OCI-LY7 (cell line): ENCODE measurements around the gene FEZF2. TPM values are rescaled to one million over a fixed set of nuclear protein-coding genes. Genes with fewer than 3 reads are reported as not detected.

Experiments
- BruUV-seq: library from RNA; stranded (reverse); fragments of 400-500 nt; replicated peaks from 2 replicates; lab custom pipeline; 2021; lab: Mats Ljungman, UMichigan
- CTCF ChIA-PET: fragments of 300-600 bp; sonication (Branson Sonifier 250); formaldehyde crosslinking; loops from one replicate; lab custom pipeline; 2022; ENCODE audit warnings: antibody characterized with exemption; ENCODE audit not compliant: unreplicated experiment; lab: Charles Lee
- POLR2A ChIA-PET: fragments of 300-600 bp; sonication (Branson Sonifier 250); formaldehyde crosslinking; loops from one replicate; lab custom pipeline; 2022; ENCODE audit warnings: antibody characterized with exemption; lab: Charles Lee
- DNase-seq: peaks from one replicate; pipeline ENCODE4 v3.0.0-alpha.2; 2015; ENCODE audit warnings: low spot score
- H2AFZ ChIP-seq: fragments of 200-600 bp; sonication (generic), shearing (Covaris generic); 2 replicates; pipeline ENCODE4 v1.6.1; 2014; ENCODE audit warnings: mild to moderate bottlenecking, antibody characterized with exemption, low read length, moderate library complexity
- H3K27ac ChIP-seq: fragments of 200-600 bp; sonication (generic); 2 replicates; pipeline ENCODE4 v1.5.1; 2014; ENCODE audit warnings: mixed run types, low read depth, mild to moderate bottlenecking, moderate library complexity, low read length, inconsistent platforms; ENCODE audit not compliant: poor library complexity, severe bottlenecking
- H3K36me3 ChIP-seq: fragments of 200-600 bp; sonication (generic); 2 replicates; pipeline ENCODE4 v1.6.1; 2014; ENCODE audit warnings: mild to moderate bottlenecking, antibody characterized with exemption, low read length, moderate library complexity, mixed read lengths; ENCODE audit not compliant: insufficient read depth
- H3K4me1 ChIP-seq: fragments of 200-600 bp; sonication (generic); 2 replicates; pipeline ENCODE4 v1.5.1; 2014; ENCODE audit warnings: mild to moderate bottlenecking, low read length; ENCODE audit not compliant: insufficient read depth, poor library complexity, severe bottlenecking
- H3K4me2 ChIP-seq: fragments of 200-600 bp; sonication (generic); 2 replicates; pipeline ENCODE4 v1.6.1; 2014; ENCODE audit warnings: mild to moderate bottlenecking, low read length
- H3K4me3 ChIP-seq: fragments of 200-600 bp; sonication (generic); 2 replicates; pipeline ENCODE4 v1.5.1; 2014; ENCODE audit warnings: mild to moderate bottlenecking, low read depth, low read length; ENCODE audit not compliant: poor library complexity, severe bottlenecking
- H3K79me2 ChIP-seq: fragments of 200-600 bp; sonication (generic); 2 replicates; pipeline ENCODE4 v1.6.1; 2016; ENCODE audit warnings: low read depth, mild to moderate bottlenecking, low read length, moderate library complexity, mixed read lengths; ENCODE audit not compliant: insufficient read depth
- H3K9me2 ChIP-seq: fragments of 200-600 bp; sonication (generic); 2 replicates; pipeline ENCODE4 v1.6.1; 2016; ENCODE audit warnings: mild to moderate bottlenecking, low read length, mixed read lengths; ENCODE audit not compliant: insufficient read depth
- H3K9me3 ChIP-seq: fragments of 200-600 bp; sonication (generic); 2 replicates; pipeline ENCODE4 v1.6.1; 2014; ENCODE audit warnings: mild to moderate bottlenecking, mixed run types, low read length, mixed read lengths
- H4K20me1 ChIP-seq: fragments of 200-600 bp; sonication (generic); 2 replicates; pipeline ENCODE4 v1.6.1; 2014; ENCODE audit warnings: mild to moderate bottlenecking, antibody characterized with exemption, low read length, moderate library complexity, mixed read lengths; ENCODE audit not compliant: insufficient read depth
- CTCF ChIP-seq: fragments of 200-600 bp; sonication (generic); conservative IDR thresholded peaks from 2 replicates; pipeline ENCODE4 v1.5.1; 2014; ENCODE audit warnings: mild to moderate bottlenecking, antibody characterized with exemption, low read length, moderate library complexity, mixed read lengths
- EZH2phosphoT487 ChIP-seq: fragments of 200-600 bp; sonication (generic); IDR thresholded peaks from 2 replicates; pipeline ENCODE4 v1.6.1; 2018; ENCODE audit warnings: low read depth, borderline replicate concordance, mild to moderate bottlenecking, mixed run types, antibody characterized with exemption, low read length, moderate library complexity, mixed read lengths
- intact Hi-C: fragments of 100-400 bp; cut with micrococcal nuclease; formaldehyde crosslinking; loops from one replicate; pipeline ENCODE4 v1.10.0; 2022; ENCODE audit not compliant: unreplicated experiment
- total RNA-seq, 2 experiments: library from RNA; depleted of rRNA in 1 of 2; stranded (reverse); fragments of >200 nt in 1 of 2; shearing (Covaris generic) in 1 of 2; gene quantifications; 2 replicates each; pipeline ENCODE4 v1.2.3, GENCODE V29; 2014 to 2022

FEZF2 gene
- total RNA-seq, 2 experiments from 2014 or later = not detected

- no peak overlapping the region for H3K4me2 ChIP-seq
- TF ChIP-seq CTCF = no peak
- TF ChIP-seq EZH2phosphoT487 = no peak
- H3K79me2 ChIP-seq = no peaks in the 10 kb centered on the region
- no peak for DNase-seq
- POLR2A ChIA-PET = interaction anchor here (0.7 kb wide), 1 partner anchor 506 kb away, joined by 7 read pairs; no protein-coding TSS in a partner anchor
- H3K4me3 ChIP-seq = no peak overlapping the region
- intact Hi-C loops = no loop called here
- no peak overlapping the region for H3K27ac ChIP-seq
- no peaks in the 10 kb centered on the region for H4K20me1 ChIP-seq
- CTCF ChIA-PET = no interaction called here
- H3K9me2 ChIP-seq = no peaks in the 10 kb centered on the region
- no peaks in the 10 kb centered on the region for H3K4me1 ChIP-seq
- BruUV-seq = no TSS peak
- H2AFZ ChIP-seq = no peak overlapping the region
- H3K36me3 ChIP-seq = no peaks in the 10 kb centered on the region
- no peaks in the 10 kb centered on the region for H3K9me3 ChIP-seq
These were observed 7.2 kb downstream of the FEZF2 start for GRCh38 chr3:62366126-62366484.

GRCh38 chr3:62365391-62366125 lies 7.8 kb downstream of the FEZF2 start:
- ChIA-PET POLR2A (interaction anchor here (0.6 kb wide), 1 partner anchor 1758 kb away, joined by 3 read pairs; no protein-coding TSS in a partner anchor), CTCF (no interaction called here)
- Histone ChIP-seq H3K79me2 (no peaks in the 10 kb centered on the region), H3K36me3 (no peaks in the 10 kb centered on the region), H3K4me3 (no peak overlapping the region), H3K4me2 (no peak overlapping the region), H2AFZ (no peak overlapping the region), H3K4me1 (no peaks in the 10 kb centered on the region), H3K9me2 (no peaks in the 10 kb centered on the region), H3K27ac (no peak overlapping the region), H4K20me1 (no peaks in the 10 kb centered on the region), H3K9me3 (no peaks in the 10 kb centered on the region)
- no peak for DNase-seq
- intact Hi-C loops = no loop called here
- TF ChIP-seq CTCF = no peak
- TF ChIP-seq EZH2phosphoT487 = no peak
- BruUV-seq = no TSS peak

DNA sequence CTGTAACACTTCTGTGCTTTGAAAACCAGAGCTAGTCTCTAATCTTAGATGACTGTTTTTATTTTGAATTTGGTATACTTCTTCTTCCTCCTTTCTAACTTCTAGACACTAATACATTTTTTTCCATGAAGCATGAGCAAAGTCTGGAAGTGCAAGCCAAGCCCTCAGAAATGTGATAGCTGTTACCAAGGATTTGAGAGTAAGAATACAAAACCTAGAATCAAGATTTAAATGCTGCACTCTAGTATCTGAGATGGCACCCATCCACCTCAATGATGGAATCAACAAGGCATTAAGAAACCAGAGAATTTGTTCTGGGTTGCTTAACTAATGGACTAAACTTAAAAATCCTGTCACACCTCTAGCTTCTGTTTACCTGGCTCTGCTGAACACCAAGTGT lies 9.2 kb downstream of the FEZF2 start:
- no peak overlapping the region for H3K27ac ChIP-seq
- H2AFZ ChIP-seq = no peak overlapping the region
- H4K20me1 ChIP-seq = no peaks in the 10 kb centered on the region
- no peak overlapping the region for H3K4me2 ChIP-seq
- TF ChIP-seq CTCF (no peak), EZH2phosphoT487 (no peak)
- DNase-seq = no peak
- H3K9me3 ChIP-seq = no peaks in the 10 kb centered on the region
- intact Hi-C loops = no loop called here
- no peak overlapping the region for H3K4me3 ChIP-seq
- no peaks in the 10 kb centered on the region for H3K9me2 ChIP-seq
- ChIA-PET CTCF (no interaction called here), POLR2A (interaction anchor here (0.6 kb wide), 1 partner anchor 240 kb away, joined by 3 read pairs; no protein-coding TSS in a partner anchor)
- no peaks in the 10 kb centered on the region for H3K79me2 ChIP-seq
- no peaks in the 10 kb centered on the region for H3K4me1 ChIP-seq
- BruUV-seq = no TSS peak
- no peaks in the 10 kb centered on the region for H3K36me3 ChIP-seq
